Measurements from ENCODE around the gene CGAS. TPM values are rescaled to one million over a fixed set of nuclear protein-coding genes. Genes with fewer than 3 reads are reported as not detected.
A peak's percentile ranks its signal among the peaks of the same experiment; 100 is the strongest.

Gene CGAS
- polyA plus RNA-seq, 2 of the 4 experiments (the other 2 are of a cell fraction): 4.9 to 7.2 TPM

GRCh38 chr6:73421534-73421933 lies 30.6 kb downstream of the CGAS start:
- TF ChIP-seq MAFK (IDR thresholded peaks at IDR 0.05; ENCODE audit: partially characterized antibody): peak; percentile 1
- TF ChIP-seq GATA3 (IDR thresholded peaks at IDR 0.05; ENCODE audit: borderline replicate concordance): no peak
- WGBS (ENCODE audit: missing lambda C conversion rate): 88% methylated on average over 2 of the region's 2 CpGs
- Histone ChIP-seq H3K27ac (no peak overlapping the region), H3K4me2 (no peak overlapping the region), H3K9me3 (no peaks in the 10 kb centered on the region), H3K4me1 (no peaks in the 10 kb centered on the region), H3K4me3 (no peak overlapping the region)
- POLR2A ChIA-PET: no interaction called here
- ATAC-seq (no peak), DNase-seq (ENCODE audit: low read depth in 1 of 2, low spot score in 1 of 2) (no peak), FAIRE-seq (no peak)
- CTCF ChIA-PET: interaction anchor here (0.6 kb wide), 1 partner anchor 152 kb away, joined by 3 read pairs; no protein-coding TSS in a partner anchor

GRCh38 chr6:73418081-73418741 lies 33.9 kb downstream of the CGAS start:
- WGBS (ENCODE audit: missing lambda C conversion rate): 85% methylated on average over 11 of the region's 11 CpGs
- no peak overlapping the region for H3K4me2 ChIP-seq
- ATAC-seq (no peak), FAIRE-seq (no peak), DNase-seq (ENCODE audit: low read depth in 1 of 2, low spot score in 1 of 2) (no peak)
- POLR2A ChIA-PET: no interaction called here
- H3K4me3 ChIP-seq: no peak overlapping the region
- H3K9me3 ChIP-seq: no peaks in the 10 kb centered on the region
- TF ChIP-seq ZC3H11A (IDR thresholded peaks at IDR 0.05): no peak
- TF ChIP-seq NPAS2 (CRISPR knock-in tag; IDR thresholded peaks at IDR 0.05; ENCODE audit: borderline replicate concordance): no peak
- TF ChIP-seq TFCP2L1 (CRISPR knock-in tag; IDR thresholded peaks at IDR 0.05): no peak
- TF ChIP-seq FOSB (CRISPR knock-in tag; IDR thresholded peaks at IDR 0.05): no peak
- no peak for TF ChIP-seq CHD4 (IDR thresholded peaks at IDR 0.05; ENCODE audit: borderline replicate concordance)
- TF ChIP-seq KDM1A (IDR thresholded peaks at IDR 0.05; ENCODE audit: low read depth): no peak
- TF ChIP-seq, protein P1, sequence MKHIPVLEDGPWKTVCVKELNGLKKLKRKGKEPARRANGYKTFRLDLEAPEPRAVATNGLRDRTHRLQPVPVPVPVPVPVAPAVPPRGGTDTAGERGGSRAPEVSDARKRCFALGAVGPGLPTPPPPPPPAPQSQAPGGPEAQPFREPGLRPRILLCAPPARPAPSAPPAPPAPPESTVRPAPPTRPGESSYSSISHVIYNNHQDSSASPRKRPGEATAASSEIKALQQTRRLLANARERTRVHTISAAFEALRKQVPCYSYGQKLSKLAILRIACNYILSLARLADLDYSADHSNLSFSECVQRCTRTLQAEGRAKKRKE (CRISPR knock-in tag; IDR thresholded peaks at IDR 0.05; ENCODE audit: low read depth): no peak
- TF ChIP-seq CBX8 (IDR thresholded peaks at IDR 0.05): no peak
- TF ChIP-seq MYC (IDR thresholded peaks at IDR 0.05; ENCODE audit: borderline replicate concordance, low read length): no peak
- no peak for TF ChIP-seq BHLHE40 (IDR thresholded peaks at IDR 0.05; ENCODE audit: low read depth, low read length)
- H3K27ac ChIP-seq: no peak overlapping the region
- no peaks in the 10 kb centered on the region for H3K4me1 ChIP-seq
- CTCF ChIA-PET: interaction anchor here (0.6 kb wide), 2 partner anchors 51 to 193 kb away, joined by 3 read pairs; no protein-coding TSS in a partner anchor

DNA sequence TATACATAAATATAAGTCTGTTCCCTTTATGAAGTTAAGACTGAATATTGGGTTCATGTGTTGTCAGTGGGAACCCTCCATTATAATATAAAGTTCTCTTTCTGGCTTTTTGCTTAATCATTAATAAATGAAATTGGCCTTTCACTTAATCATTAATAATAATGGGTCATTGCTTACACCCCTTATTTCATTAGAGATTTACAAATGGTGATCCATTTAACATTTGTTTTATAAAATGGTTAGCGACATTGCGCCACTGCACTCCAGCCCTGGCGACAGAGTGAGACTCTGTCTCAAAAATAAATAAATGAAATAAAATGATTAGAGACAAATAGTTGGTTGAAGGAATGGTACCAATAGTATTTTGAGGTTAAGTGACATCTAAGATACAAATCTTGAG lies 39.0 kb downstream of the CGAS start:
- no peaks in the 10 kb centered on the region for H3K9me3 ChIP-seq
- TF ChIP-seq ZFP36 (IDR thresholded peaks at IDR 0.05; ENCODE audit: borderline replicate concordance, partially characterized antibody): no peak
- no peak for TF ChIP-seq ZSCAN20 (CRISPR knock-in tag; IDR thresholded peaks at IDR 0.05)
- TF ChIP-seq, protein P2, sequence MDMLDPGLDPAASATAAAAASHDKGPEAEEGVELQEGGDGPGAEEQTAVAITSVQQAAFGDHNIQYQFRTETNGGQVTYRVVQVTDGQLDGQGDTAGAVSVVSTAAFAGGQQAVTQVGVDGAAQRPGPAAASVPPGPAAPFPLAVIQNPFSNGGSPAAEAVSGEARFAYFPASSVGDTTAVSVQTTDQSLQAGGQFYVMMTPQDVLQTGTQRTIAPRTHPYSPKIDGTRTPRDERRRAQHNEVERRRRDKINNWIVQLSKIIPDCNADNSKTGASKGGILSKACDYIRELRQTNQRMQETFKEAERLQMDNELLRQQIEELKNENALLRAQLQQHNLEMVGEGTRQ (IDR thresholded peaks at IDR 0.05): no peak
- TF ChIP-seq NPAS2 (CRISPR knock-in tag; IDR thresholded peaks at IDR 0.05; ENCODE audit: borderline replicate concordance): no peak
- TF ChIP-seq MAZ (IDR thresholded peaks at IDR 0.05; ENCODE audit: borderline replicate concordance, low read depth, low read length): no peak
- TF ChIP-seq, protein P3, sequence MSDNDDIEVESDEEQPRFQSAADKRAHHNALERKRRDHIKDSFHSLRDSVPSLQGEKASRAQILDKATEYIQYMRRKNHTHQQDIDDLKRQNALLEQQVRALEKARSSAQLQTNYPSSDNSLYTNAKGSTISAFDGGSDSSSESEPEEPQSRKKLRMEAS (IDR thresholded peaks at IDR 0.05): no peak
- TF ChIP-seq, protein P4, sequence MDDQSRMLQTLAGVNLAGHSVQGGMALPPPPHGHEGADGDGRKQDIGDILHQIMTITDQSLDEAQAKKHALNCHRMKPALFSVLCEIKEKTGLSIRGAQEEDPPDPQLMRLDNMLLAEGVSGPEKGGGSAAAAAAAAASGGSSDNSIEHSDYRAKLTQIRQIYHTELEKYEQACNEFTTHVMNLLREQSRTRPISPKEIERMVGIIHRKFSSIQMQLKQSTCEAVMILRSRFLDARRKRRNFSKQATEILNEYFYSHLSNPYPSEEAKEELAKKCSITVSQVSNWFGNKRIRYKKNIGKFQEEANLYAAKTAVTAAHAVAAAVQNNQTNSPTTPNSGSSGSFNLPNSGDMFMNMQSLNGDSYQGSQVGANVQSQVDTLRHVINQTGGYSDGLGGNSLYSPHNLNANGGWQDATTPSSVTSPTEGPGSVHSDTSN (IDR thresholded peaks at IDR 0.05): no peak
- TF ChIP-seq JUN (IDR thresholded peaks at IDR 0.05): no peak
- no peak for TF ChIP-seq POLR2A (IDR thresholded peaks at IDR 0.05; ENCODE audit: low read length)
- TF ChIP-seq SREBF2 (IDR thresholded peaks at IDR 0.05): no peak
- TF ChIP-seq, protein P5, sequence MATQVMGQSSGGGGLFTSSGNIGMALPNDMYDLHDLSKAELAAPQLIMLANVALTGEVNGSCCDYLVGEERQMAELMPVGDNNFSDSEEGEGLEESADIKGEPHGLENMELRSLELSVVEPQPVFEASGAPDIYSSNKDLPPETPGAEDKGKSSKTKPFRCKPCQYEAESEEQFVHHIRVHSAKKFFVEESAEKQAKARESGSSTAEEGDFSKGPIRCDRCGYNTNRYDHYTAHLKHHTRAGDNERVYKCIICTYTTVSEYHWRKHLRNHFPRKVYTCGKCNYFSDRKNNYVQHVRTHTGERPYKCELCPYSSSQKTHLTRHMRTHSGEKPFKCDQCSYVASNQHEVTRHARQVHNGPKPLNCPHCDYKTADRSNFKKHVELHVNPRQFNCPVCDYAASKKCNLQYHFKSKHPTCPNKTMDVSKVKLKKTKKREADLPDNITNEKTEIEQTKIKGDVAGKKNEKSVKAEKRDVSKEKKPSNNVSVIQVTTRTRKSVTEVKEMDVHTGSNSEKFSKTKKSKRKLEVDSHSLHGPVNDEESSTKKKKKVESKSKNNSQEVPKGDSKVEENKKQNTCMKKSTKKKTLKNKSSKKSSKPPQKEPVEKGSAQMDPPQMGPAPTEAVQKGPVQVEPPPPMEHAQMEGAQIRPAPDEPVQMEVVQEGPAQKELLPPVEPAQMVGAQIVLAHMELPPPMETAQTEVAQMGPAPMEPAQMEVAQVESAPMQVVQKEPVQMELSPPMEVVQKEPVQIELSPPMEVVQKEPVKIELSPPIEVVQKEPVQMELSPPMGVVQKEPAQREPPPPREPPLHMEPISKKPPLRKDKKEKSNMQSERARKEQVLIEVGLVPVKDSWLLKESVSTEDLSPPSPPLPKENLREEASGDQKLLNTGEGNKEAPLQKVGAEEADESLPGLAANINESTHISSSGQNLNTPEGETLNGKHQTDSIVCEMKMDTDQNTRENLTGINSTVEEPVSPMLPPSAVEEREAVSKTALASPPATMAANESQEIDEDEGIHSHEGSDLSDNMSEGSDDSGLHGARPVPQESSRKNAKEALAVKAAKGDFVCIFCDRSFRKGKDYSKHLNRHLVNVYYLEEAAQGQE (IDR thresholded peaks at IDR 0.05): no peak
- no peak for TF ChIP-seq POLR2AphosphoS2 (conservative IDR thresholded peaks at IDR 0.05; ENCODE audit: low read length)
- TF ChIP-seq TP53 (CRISPR knock-in tag; IDR thresholded peaks at IDR 0.05): no peak
- TF ChIP-seq, protein P6, sequence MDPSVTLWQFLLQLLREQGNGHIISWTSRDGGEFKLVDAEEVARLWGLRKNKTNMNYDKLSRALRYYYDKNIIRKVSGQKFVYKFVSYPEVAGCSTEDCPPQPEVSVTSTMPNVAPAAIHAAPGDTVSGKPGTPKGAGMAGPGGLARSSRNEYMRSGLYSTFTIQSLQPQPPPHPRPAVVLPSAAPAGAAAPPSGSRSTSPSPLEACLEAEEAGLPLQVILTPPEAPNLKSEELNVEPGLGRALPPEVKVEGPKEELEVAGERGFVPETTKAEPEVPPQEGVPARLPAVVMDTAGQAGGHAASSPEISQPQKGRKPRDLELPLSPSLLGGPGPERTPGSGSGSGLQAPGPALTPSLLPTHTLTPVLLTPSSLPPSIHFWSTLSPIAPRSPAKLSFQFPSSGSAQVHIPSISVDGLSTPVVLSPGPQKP (IDR thresholded peaks at IDR 0.05; ENCODE audit: low read depth, low read length): no peak
- TF ChIP-seq RNF2 (IDR thresholded peaks at IDR 0.05; ENCODE audit: borderline replicate concordance, low read depth): no peak
- 64% methylated on average over 3 of the region's 3 CpGs for WGBS (ENCODE audit: missing lambda C conversion rate)
- ChIA-PET POLR2A (no interaction called here), CTCF (no interaction called here)
- no peak overlapping the region for H3K4me3 ChIP-seq
- H3K4me1 ChIP-seq: no peaks in the 10 kb centered on the region
- DNase-seq (ENCODE audit: low read depth in 1 of 2, low spot score in 1 of 2): no peak
- no peak for ATAC-seq
- no peak overlapping the region for H3K4me2 ChIP-seq
- no peak overlapping the region for H3K27ac ChIP-seq
- no peak for FAIRE-seq
